ENCODE measurements around the gene CHST7. TPM values are rescaled to one million over a fixed set of nuclear protein-coding genes. Genes with fewer than 3 reads are reported as not detected.
A peak's percentile ranks its signal among the peaks of the same experiment; 100 is the strongest.

Gene CHST7
- total RNA-seq, 6 experiments from 2014 or later = 16.1 to 17.8 (median 17.0) TPM

DNA sequence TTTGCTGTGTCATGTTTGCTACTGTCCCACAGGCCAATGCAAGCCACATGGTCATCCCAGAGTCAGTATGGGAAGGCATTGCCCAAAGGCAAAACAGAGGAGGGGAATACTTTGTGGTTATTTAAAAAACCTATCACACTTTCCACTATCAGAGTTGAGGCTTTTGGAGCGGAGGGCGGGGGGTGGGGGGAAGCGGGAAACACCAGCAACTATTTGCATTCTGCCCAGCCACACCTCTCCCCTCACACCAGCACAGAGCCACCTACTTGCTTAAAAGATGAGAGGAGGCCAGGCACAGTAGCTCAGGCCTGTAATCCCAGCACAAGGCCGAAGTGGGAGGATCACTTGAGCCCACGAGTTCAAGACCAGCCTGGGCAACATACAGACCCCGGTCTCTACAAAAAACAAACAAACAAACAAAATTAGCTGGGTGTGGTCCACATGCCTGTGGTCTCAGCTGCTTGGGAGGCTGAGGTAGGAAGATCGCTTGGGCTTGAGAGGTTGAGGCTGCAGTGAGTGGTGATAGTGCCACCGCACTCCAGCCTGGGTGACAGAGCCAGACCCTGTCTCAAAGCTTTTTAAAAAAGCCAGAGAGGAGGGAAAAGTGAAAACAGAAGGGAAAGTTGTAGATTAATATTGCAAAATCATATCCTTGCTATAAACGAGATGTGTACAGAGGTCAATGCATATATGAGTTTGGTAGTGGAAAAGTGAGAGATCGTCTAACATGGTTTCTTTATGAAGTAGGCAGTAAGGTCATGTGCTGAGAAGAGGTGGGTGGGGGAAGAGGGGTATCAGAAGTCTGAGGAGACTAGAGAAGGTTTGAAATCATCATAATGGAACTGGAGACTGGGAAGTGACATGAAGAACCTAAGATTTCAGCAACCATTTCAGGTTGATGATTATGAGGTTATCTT is 1.9 kb upstream of the CHST7 start:
- DNase-seq = no peak
- TF ChIP-seq, protein P1, sequence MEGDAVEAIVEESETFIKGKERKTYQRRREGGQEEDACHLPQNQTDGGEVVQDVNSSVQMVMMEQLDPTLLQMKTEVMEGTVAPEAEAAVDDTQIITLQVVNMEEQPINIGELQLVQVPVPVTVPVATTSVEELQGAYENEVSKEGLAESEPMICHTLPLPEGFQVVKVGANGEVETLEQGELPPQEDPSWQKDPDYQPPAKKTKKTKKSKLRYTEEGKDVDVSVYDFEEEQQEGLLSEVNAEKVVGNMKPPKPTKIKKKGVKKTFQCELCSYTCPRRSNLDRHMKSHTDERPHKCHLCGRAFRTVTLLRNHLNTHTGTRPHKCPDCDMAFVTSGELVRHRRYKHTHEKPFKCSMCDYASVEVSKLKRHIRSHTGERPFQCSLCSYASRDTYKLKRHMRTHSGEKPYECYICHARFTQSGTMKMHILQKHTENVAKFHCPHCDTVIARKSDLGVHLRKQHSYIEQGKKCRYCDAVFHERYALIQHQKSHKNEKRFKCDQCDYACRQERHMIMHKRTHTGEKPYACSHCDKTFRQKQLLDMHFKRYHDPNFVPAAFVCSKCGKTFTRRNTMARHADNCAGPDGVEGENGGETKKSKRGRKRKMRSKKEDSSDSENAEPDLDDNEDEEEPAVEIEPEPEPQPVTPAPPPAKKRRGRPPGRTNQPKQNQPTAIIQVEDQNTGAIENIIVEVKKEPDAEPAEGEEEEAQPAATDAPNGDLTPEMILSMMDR (IDR thresholded peaks at IDR 0.05) = no peak
- Mint-ChIP-seq H3K4me1 (ENCODE audit: low read depth) (peaks cover 14% of the 10 kb centered on the region), H3K4me3 (no peak overlapping the region), H3K36me3 (ENCODE audit: low read depth) (no peaks in the 10 kb centered on the region), H3K27ac (no peak overlapping the region; the same call in 1 of the 2 replicates), H3K9me3 (no peaks in the 10 kb centered on the region), H3K27me3 (ENCODE audit: insufficient read depth) (no peaks in the 10 kb centered on the region)

DNA sequence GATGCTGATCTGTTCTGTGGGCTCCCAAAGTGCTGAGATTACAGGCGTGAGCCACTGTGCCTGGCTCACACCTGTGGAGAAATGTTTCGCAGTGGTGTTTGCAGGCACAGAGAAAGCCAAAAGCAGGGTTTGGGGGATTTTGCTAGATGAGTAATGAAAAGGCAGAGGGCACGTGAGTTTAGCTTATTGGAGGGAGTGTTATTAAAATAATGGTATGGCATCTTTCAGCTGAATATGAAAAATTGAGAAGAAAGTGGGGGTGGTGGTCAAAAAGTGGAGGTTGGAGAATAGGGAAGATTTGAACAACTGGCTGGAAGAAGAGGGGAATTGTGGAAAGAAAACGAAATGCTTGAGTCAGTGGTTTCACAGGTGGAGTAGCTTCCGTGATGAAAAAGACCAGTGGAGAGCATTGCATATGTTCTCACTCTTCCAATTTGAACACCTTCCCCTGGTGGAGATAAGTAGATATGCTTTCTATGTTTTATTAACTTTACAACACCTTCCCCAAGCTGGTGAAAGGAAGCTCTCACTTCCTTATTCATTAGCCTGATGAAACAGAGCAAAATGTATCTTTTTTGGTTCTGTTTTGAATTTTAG is 1.1 kb upstream of the CHST7 start:
- H3K4me3 Mint-ChIP-seq = no peak overlapping the region
- DNase-seq = no peak
- peak overlapping the region; percentile 48; the same call in 1 of the 2 replicates for H3K27ac Mint-ChIP-seq
- no peaks in the 10 kb centered on the region for H3K36me3 Mint-ChIP-seq (ENCODE audit: low read depth)
- no peaks in the 10 kb centered on the region for H3K27me3 Mint-ChIP-seq (ENCODE audit: insufficient read depth)
- peaks cover 21% of the 10 kb centered on the region for H3K4me1 Mint-ChIP-seq (ENCODE audit: low read depth)
- no peaks in the 10 kb centered on the region for H3K9me3 Mint-ChIP-seq
- TF ChIP-seq, protein P1 (IDR thresholded peaks at IDR 0.05) = no peak; the same call in 1 of the 2 replicates

- peaks cover 30% of the 10 kb centered on the region for H3K4me1 Mint-ChIP-seq (ENCODE audit: low read depth)
- no peaks in the 10 kb centered on the region for H3K9me3 Mint-ChIP-seq
- DNase-seq = no peak
- H3K36me3 Mint-ChIP-seq (ENCODE audit: low read depth) = peaks cover 6% of the 10 kb centered on the region; the same call in 1 of the 2 replicates
- TF ChIP-seq, protein P1 (IDR thresholded peaks at IDR 0.05) = 0 out of 2 replicates have a peak, but pooled peaks have one; percentile 15
- no peaks in the 10 kb centered on the region for H3K27me3 Mint-ChIP-seq (ENCODE audit: insufficient read depth)
- H3K4me3 Mint-ChIP-seq = peak overlapping the region; percentile 82
- peak overlapping the region; percentile 48 for H3K27ac Mint-ChIP-seq
These were observed 568 bp downstream of the CHST7 start for GRCh38 chrX:46573892-46574773.

DNA sequence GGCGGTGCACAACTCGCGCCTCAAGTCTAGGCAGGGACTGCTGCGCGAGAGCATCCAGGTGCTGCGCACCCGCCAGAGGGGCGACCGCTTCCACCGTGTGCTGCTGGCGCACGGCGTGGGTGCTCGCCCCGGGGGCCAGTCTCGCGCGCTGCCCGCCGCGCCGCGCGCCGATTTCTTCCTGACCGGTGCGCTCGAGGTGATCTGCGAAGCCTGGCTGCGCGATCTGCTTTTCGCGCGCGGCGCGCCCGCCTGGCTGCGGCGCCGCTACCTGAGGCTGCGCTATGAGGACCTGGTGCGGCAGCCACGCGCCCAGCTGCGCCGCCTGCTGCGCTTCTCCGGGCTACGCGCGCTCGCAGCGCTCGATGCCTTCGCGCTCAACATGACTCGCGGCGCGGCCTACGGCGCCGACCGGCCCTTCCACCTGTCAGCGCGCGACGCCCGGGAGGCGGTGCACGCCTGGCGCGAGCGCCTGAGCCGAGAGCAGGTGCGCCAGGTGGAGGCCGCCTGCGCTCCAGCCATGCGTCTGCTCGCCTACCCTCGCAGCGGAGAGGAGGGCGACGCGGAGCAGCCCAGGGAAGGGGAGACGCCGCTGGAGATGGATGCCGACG is 1.3 kb downstream of the CHST7 start:
- peaks cover 6% of the 10 kb centered on the region; the same call in 1 of the 2 replicates for H3K36me3 Mint-ChIP-seq (ENCODE audit: low read depth)
- H3K27me3 Mint-ChIP-seq (ENCODE audit: insufficient read depth) = no peaks in the 10 kb centered on the region
- H3K27ac Mint-ChIP-seq = no peak overlapping the region
- DNase-seq = no peak
- no peaks in the 10 kb centered on the region for H3K9me3 Mint-ChIP-seq
- peaks cover 30% of the 10 kb centered on the region for H3K4me1 Mint-ChIP-seq (ENCODE audit: low read depth)
- TF ChIP-seq, protein P1 (IDR thresholded peaks at IDR 0.05) = no peak
- peak overlapping the region; percentile 82 for H3K4me3 Mint-ChIP-seq

DNA sequence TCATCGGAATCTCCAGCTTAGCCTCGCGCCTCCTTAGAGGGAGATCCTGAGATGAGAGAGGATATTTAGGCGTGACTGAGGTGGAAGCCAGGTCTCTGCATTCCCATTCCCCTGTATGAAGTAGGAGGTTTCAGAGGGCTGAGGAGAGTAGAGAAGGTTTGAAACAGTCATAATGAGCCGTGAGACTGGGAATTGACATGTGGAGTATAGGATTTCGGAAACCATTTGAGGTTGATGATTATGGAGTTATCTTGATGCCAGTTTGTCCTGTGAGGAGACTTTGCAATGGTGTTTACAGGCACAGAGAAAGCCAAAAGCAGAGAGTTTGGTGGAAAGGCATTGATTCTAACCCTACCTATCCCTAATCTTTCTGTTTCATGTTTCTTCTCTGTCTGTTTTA is 2.0 kb downstream of the CHST7 start:
- TF ChIP-seq, protein P1 (IDR thresholded peaks at IDR 0.05) = no peak
- Mint-ChIP-seq H3K4me3 (peak overlapping the region; percentile 89), H3K36me3 (ENCODE audit: low read depth) (peaks cover 6% of the 10 kb centered on the region; the same call in 1 of the 2 replicates), H3K27me3 (ENCODE audit: insufficient read depth) (no peaks in the 10 kb centered on the region), H3K27ac (peak overlapping the region; percentile 95), H3K4me1 (ENCODE audit: low read depth) (peaks cover 30% of the 10 kb centered on the region), H3K9me3 (no peaks in the 10 kb centered on the region)
- DNase-seq = no peak
